Tongue (tissue), 2 donors: ENCODE results near the gene CADPS. TPM values are rescaled to one million over a fixed set of nuclear protein-coding genes. Genes with fewer than 3 reads are reported as not detected.

Experiments used
- DNase-seq: peaks from one replicate; pipeline ENCODE4 v3.0.0-alpha.2; 2015
- total RNA-seq: library from RNA; depleted of rRNA; stranded (reverse); fragments of >200 nt; gene quantifications from one replicate; pipeline ENCODE4 v1.2.3, GENCODE V29; 2014

Gene CADPS
- total RNA-seq, 1 donor from 2014 or later: 13.3 TPM

DNA sequence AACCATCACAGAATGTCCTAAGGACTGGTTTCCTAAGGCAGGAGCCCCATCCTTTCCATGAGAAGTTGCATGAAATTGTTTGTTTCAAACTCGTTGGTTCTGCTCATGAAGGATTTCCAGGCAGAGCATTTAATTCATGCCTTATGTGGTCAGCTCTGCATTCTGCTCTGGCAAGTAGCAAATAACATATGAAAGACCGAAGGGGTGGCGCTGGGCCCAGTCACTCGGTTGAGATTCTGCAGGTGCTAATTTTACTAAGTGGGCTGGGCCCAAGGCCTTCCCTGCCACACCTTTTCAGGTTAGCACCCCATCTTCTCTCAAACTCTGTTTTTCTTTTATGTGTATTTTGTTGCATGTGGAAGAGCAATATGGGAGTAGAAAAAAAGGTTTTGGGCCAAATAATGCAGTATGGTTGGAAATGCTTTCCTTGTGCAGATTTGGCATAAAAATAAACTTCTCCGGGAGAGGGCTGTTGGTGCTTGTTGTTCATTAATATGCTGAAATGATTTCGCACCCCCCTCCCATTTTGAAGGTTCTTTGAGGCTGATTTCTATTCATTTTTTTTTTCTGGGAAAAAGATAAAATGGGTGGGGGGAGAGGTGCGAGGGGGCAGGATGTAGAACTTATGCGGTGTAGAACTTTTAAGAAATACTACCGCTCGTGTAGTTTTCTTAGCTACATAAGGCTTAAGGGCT, 318.9 kb downstream of the CADPS start:
- DNase-seq: no peak

DNA sequence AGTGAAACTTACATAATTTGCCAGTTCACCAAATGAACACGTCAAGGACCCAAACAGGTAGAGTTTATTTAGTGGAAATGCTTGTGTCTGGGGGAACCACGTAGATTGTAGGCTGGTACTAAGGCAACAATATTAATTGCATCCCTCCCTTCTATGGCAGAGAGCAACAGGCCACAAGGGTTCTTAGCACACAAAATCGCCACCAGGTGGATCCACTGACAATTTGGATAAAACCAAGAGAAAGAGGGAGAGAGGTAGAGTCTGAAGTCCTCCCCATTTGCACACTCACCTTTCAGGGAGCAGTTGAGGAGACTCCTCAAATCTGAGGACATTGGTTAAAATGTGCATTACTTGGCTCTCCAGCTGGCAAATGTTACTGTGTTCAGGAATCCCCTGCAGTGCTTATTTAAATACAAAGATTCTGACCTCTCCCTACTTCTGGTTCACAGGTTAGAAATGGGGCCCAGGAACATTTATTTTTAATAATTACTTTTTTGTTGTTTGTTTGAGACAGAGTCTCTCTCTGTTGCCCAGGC, 320.9 kb downstream of the CADPS start:
- DNase-seq: no peak

DNA sequence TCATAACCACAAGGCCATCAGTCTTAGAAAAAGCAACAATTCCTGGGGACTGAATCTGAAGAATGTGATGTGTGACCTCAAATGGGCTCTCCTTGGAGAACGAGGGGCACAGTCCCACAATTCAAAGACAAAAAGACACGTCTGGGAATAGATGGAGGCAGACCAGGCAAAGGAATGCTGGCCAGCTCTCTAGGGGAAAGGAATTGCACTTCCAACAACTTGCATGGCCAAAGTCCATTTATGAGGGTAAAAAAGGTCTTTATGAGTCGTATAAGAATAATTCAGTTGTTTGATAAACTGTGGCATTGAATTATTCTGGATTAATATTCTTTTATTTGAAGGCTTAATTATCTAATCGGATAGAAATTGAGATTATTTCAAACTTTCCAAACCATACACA, 321.4 kb downstream of the CADPS start:
- DNase-seq: no peak

DNA sequence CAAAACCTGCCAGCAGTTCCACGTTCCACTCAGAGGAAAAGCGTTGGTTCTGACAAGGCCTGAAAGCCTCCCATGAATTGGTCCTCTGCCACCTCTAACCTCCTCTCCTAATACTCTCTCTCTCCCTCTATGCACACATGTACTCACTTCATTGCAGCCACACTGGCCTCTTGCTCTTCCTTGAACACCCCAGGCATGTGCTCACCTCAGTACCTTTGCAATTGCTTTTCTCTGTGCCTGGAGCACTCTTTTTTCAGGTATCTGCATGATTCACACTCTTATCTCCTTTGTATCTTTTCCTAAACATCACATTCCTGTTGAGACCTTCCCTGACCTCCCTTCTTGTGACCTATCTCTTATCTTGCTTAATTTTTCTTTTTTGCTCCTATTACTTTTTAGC, 323.7 kb downstream of the CADPS start:
- DNase-seq: no peak

DNA sequence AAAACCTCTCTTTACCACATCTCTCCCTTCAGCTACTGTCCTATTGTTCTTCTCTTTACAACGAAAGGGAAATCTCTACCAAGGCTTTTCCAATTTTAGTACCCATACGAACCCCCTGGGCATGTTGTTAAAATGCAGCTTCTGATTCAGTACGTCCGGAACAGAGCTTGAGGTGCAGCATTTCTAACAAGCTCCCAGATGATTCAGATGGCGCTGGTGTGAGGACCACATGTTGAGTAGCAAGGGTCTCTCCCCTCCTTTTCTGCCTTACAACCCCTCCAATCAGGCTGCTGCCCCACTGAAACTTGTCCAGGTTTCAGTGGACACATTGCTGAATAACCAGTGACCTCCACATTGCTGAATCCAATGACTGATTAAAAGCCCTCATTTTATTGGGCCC, 324.8 kb downstream of the CADPS start:
- DNase-seq: no peak

DNA sequence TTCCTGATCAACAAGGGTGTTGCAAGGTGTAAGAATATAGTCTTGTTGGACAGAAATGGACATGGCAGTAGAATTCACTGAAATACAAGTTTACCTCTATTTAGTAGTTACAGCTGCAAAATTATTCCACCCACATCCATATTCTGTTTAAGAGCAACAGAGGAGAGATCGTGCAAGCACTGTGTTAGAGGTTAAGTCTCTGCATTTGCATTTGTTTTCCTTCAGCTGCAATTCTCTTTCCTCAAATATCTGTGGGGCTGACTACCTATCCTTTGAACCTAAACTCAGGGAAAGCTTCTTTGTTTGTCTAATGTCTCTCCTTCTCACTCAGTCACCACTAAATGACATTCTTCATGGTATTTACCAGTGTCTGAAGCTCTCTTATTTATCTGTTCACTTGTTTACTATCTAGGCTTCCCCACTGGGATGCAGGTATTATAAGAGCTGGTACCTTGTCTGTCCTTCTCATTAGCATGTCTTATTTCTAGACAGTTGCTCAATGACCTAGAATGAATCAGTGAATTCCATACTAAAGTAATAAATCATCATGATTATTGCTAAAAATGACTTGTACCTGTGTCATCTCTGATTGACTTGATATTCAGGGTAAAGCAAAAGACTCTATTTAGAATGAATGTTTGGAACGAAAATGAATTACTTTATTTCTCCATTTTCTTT, 326.5 kb downstream of the CADPS start:
- no peak for DNase-seq

GRCh38 chr3:62546266-62546665, 328.9 kb downstream of the CADPS start:
- no peak for DNase-seq

DNA sequence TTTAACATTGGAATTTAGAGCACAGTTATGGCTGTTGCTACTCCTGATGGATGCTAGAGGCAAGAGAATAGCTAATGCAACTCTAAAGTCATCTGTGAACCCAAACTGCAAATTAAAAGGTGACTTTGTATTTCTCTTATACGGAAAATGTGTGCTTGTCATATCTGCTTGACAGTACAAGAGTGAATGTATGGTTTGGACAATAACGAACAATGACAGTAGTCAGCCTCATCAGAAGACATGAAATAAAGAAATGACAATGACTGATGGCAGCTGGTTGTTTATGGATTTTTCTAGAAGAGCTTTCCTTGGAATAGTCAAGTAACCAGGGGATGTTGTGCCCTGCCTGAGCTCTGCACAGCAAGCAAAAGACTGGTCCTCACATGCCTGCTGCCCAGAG, 333.0 kb downstream of the CADPS start:
- no peak for DNase-seq

DNA sequence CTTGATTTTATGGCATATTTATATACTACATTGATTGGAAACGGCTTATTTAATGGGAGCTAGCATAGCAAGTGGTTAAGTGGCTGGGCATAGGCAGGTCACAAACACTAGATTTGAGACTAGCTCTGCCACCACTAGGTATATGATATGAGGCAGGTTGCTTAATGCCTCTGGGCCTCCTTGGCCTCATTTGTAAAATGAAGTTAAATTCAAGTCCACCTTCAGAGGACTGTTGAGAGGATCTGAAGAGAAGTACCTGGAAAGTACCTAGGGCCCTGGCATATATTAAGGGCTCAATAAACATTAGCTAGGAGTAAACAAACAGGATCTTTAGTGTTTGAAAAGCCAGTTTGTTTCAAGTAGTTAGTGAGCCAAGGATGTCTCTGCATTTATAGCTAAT, 335.5 kb downstream of the CADPS start:
- DNase-seq: no peak

DNA sequence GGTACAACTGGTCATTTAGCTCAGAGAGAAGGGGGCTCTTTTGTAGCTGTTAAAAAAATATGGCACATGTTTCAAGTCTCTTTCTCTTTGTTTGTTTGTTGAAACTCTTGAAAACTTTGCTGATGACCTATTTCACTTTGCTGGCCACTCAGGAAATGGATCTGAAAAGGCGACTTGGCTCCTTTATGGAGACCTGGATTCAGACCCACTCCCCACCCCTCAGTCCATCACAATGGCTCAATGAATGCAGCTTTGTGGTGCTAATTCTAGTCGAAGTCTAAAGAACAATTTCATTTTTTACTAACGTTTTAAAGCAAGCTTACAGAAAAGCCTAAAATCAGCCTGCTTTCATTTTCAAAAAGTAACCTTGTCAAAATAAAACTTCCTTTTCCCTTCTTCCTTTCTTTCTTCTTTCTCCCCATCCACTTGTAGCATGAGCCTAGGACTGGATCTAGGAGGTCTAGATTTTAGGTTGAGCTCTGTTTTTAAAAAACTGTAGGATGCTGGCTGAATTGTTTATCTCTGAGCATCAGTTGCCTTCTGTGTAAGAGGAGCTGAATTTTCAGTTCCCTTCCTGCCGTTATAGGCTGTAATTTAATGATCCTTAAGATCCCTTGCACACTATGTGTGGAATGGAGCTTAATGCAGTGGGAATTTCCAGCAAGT, 336.4 kb downstream of the CADPS start:
- no peak for DNase-seq

DNA sequence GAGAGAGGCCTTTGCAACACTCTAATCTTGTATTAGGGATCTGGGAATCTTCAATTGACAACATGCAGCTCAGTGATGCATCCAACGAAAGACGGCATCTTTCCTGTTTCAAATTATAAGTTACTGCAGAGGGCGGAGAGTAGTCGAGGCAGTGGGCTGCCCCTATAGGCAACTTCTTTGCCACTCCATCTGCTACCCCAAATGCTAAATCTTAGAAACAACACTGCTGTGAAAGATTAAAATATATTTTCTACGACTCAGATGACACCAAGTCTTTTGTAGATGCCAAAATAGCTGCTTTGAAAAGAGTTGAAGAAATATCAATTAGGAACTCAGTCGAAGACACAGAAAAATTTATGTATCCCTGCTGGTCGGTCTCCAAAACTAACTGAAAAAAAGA, 340.9 kb downstream of the CADPS start:
- no peak for DNase-seq

DNA sequence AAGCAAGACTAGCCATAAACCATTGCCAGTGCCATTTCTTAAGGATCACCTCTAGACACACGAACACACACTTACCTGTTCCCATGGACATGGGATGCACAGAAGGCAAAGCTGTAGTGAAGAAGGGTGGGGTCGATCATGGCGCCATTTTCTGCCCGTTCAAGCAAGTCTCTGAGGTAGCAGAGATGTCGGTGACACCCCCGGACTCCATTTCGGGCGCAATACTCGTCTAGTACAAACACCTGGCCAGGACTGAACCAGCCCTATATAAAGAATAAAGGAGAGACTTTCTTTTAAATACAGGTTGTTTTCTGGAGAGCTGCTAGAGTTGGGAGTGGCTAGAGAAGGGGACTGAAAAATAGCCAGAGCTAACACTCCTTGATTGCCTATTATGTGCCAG, 342.4 kb downstream of the CADPS start:
- DNase-seq: no peak

GRCh38 chr3:62531981-62532380, 343.2 kb downstream of the CADPS start:
- DNase-seq: no peak

GRCh38 chr3:62531493-62531892, 343.7 kb downstream of the CADPS start:
- DNase-seq: no peak

DNA sequence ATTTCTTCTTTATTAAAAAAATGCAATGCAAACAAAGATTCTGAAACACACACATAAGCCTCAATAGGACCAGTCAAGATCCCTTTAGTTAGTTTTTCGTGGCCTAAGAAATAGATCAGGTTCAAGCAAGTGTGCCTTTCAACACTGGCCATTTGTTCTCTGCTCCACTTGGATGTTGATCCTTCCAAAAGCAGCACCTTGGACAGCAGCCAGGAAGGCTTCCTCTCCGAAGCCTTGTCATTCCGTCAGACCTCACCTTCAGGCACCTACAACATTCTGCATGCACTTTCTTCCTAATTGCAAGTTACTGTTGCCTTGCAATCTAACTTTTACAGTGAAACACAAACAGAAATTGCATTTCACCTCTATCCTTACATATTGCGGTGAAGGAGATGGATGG, 346.0 kb downstream of the CADPS start:
- DNase-seq: peak; percentile 72

DNA sequence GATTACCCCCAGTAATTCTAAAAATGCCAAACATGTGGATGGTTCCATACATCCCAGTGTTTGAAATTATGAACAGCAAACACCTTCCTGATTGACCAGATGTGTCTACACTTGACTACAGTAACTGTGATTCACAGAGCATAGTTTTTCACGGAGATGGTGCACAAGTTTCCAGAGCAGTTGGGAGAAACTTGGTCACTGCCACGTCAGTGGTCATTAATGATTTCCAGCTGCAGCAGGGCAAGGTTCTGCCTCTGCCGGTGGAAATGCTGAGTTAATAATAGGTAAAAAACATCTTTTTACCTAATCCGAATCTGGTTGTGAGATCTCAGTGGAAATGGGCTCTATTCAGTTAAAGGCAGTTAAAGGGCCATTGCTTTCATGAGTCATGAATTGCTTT, 347.7 kb downstream of the CADPS start:
- no peak for DNase-seq

- DNase-seq: peak; percentile 31
Measured at GRCh38 chr3:62525281-62525680, 349.9 kb downstream of the CADPS start.

- DNase-seq: no peak
Measured at GRCh38 chr3:62523672-62524071, 351.5 kb downstream of the CADPS start.

- DNase-seq: no peak
Measured at GRCh38 chr3:62521464-62522105, 353.6 kb downstream of the CADPS start.

- DNase-seq: no peak
Measured at GRCh38 chr3:62503516-62503915, 371.7 kb downstream of the CADPS start.

DNA sequence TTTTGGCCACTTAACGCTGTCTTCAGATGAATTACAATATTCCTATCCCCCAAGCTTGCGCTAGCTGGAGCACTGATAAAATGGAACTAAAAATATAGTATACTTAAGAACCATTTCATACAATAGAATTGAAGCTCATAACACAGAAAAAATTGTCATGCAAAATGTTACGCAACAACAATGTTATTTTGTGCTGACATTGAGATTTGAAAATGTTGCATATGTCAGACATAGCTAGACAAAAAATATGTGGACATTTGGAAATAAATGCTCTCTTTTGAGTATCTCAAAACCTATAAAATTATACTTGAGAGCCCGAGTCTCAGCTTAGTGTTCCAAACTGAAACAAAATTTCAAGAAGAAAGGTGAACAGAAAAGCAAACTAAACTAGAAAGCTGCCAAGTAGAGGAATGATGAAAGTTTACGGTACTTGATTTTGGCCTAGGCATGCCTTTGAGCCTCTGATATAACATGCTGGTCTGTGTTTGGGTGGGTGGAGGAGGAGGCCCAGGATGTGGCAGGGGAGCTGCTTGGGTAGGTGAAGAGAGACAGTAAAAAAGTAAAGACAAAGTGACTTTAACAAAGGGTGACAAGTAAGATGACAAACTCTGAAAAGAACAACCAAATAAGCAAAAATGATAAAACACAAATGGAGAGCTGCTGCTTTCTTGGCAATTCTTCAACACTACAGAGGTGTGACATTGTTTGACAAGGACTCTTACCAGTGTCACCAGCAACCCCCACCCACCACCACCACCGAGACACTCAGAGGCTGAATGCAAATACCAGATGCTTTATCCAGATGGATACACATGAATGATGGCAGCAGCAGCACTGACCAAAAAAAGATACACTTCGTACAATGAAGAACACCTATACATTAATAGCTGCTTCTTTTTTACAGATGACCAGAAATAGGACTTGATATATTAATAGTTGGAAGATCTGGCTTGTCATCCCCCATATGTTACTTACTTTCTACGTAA, 372.6 kb downstream of the CADPS start:
- DNase-seq: no peak

- no peak for DNase-seq
Measured at GRCh38 chr3:62501289-62501668, 373.9 kb downstream of the CADPS start.
